T-helper 2 cell (primary cell): Measurements from ENCODE around the gene PITHD1.
A peak's percentile ranks its signal among the peaks of the same experiment; 100 is the strongest.
"Not testable (repeated sequence)": the region's sequence is repeated elsewhere in the genome, so short reads cannot be mapped to it uniquely, and the experiment has no call there.

Experiments used
- DNase-seq, 5 experiments: peaks; one replicate each; pipeline versions ENCODE4 v3.0.0 to v3.0.0-alpha.2; 2012 to 2022

PITHD1 gene

GRCh38 chr1:23799255-23799569 lies 21.0 kb downstream of the PITHD1 start:
- DNase-seq = no peak

GRCh38 chr1:23799570-23800399 lies 21.6 kb downstream of the PITHD1 start:
- DNase-seq = peak in 1 of 5 experiments; percentile 32

GRCh38 chr1:23800400-23801337 lies 22.5 kb downstream of the PITHD1 start, which contains the start of gene GALE:
Gene GALE (minus strand): TSS chr1:23800754. CDS start chr1:23799007, 1,747 bp downstream.
- DNase-seq = peak; percentile 90 to 98 (median 97)

GRCh38 chr1:23801338-23801748 lies 23.1 kb downstream of the PITHD1 start:
- no peak for DNase-seq

- DNase-seq = no peak
These were observed 23.7 kb downstream of the PITHD1 start for GRCh38 chr1:23801876-23802275.

- not testable (repeated sequence) for DNase-seq
These were observed 24.7 kb downstream of the PITHD1 start for GRCh38 chr1:23802809-23803342.

- DNase-seq = no peak
These were observed 25.5 kb downstream of the PITHD1 start for GRCh38 chr1:23803674-23804073.

GRCh38 chr1:23804183-23804835 lies 26.1 kb downstream of the PITHD1 start:
- no peak for DNase-seq

GRCh38 chr1:23805025-23805424 lies 26.8 kb downstream of the PITHD1 start:
- no peak for DNase-seq

GRCh38 chr1:23806280-23806679 lies 28.1 kb downstream of the PITHD1 start:
- no peak for DNase-seq

- DNase-seq = no peak
These were observed 29.2 kb downstream of the PITHD1 start for GRCh38 chr1:23807453-23807852.

GRCh38 chr1:23809751-23810171 lies 31.5 kb downstream of the PITHD1 start:
- peak; percentile 51 to 85 (median 72) for DNase-seq

GRCh38 chr1:23810818-23811540 lies 32.8 kb downstream of the PITHD1 start:
- peak in 4 of 5 experiments; percentile 30 to 63 (median 38) for DNase-seq

GRCh38 chr1:23814016-23814415 lies 35.8 kb downstream of the PITHD1 start:
- no peak for DNase-seq

- DNase-seq = no peak
These were observed 38.1 kb downstream of the PITHD1 start for GRCh38 chr1:23816361-23816760.

- DNase-seq = no peak
These were observed 38.7 kb downstream of the PITHD1 start for GRCh38 chr1:23816906-23817305.

GRCh38 chr1:23817633-23818032 lies 39.4 kb downstream of the PITHD1 start:
- no peak for DNase-seq

GRCh38 chr1:23823767-23824166 lies 45.5 kb downstream of the PITHD1 start:
- DNase-seq = no peak

GRCh38 chr1:23824711-23825075 lies 46.5 kb downstream of the PITHD1 start:
- DNase-seq = no peak

- DNase-seq = peak; percentile 73 to 94 (median 78)
These were observed 47.0 kb downstream of the PITHD1 start, which contains the start of gene HMGCL for GRCh38 chr1:23825076-23825761. Gene HMGCL (minus strand): TSS chr1:23825429. CDS start chr1:23825415, 14 bp downstream.
